Measurements from ENCODE around the gene OR9A4.

OR9A4 gene

DNA sequence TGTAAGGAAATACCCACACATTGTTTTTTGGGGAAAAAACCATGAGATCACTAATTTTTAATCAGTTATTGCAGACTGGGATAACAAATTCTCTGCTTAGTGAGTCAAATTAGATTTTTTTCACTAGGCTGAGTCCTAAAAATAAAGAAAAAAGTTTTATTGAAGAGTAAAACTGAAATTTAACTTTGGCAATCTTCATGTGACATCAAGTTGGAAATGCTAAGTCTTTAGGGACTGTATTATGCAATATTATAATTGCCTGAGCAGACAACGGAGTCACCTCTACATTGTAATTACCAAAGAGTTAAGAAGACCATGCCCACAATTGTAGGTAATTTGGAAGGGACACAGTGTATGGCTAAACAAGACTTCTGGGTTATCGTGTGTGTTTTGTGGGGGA is 32.8 kb downstream of the OR9A4 start:
- TF ChIP-seq ZNF658 (tag by site-specific recombination; IDR thresholded peaks at IDR 0.05) (no peak), ZNF2 (tag by site-specific recombination; IDR thresholded peaks at IDR 0.05) (no peak), OVOL3 (tag by site-specific recombination; IDR thresholded peaks at IDR 0.05) (no peak), ZNF324 (tag by site-specific recombination; IDR thresholded peaks at IDR 0.05) (no peak), ZNF830 (tag by site-specific recombination; IDR thresholded peaks at IDR 0.05; ENCODE audit: low read depth) (no peak), GLI4 (tag by site-specific recombination; IDR thresholded peaks at IDR 0.05) (no peak), SETDB1 (IDR thresholded peaks at IDR 0.05; ENCODE audit: insufficient read length, low read length) (no peak), ZEB2 (tag by site-specific recombination; IDR thresholded peaks at IDR 0.05) (no peak), ZFHX2 (tag by site-specific recombination; conservative IDR thresholded peaks at IDR 0.05) (no peak), RBAK (tag by site-specific recombination; IDR thresholded peaks at IDR 0.05) (no peak), ZNF561 (tag by site-specific recombination; IDR thresholded peaks at IDR 0.05; ENCODE audit: borderline replicate concordance) (no peak), ZBTB48 (tag by site-specific recombination; IDR thresholded peaks at IDR 0.05) (no peak), WT1 (tag by site-specific recombination; IDR thresholded peaks at IDR 0.05) (no peak), ZNF140 (tag by site-specific recombination; IDR thresholded peaks at IDR 0.05) (no peak), ZNF10 (tag by site-specific recombination; IDR thresholded peaks at IDR 0.05) (no peak), ZNF670 (tag by site-specific recombination; IDR thresholded peaks at IDR 0.05; ENCODE audit: low read depth) (no peak)
- TF ChIP-seq, protein P1, sequence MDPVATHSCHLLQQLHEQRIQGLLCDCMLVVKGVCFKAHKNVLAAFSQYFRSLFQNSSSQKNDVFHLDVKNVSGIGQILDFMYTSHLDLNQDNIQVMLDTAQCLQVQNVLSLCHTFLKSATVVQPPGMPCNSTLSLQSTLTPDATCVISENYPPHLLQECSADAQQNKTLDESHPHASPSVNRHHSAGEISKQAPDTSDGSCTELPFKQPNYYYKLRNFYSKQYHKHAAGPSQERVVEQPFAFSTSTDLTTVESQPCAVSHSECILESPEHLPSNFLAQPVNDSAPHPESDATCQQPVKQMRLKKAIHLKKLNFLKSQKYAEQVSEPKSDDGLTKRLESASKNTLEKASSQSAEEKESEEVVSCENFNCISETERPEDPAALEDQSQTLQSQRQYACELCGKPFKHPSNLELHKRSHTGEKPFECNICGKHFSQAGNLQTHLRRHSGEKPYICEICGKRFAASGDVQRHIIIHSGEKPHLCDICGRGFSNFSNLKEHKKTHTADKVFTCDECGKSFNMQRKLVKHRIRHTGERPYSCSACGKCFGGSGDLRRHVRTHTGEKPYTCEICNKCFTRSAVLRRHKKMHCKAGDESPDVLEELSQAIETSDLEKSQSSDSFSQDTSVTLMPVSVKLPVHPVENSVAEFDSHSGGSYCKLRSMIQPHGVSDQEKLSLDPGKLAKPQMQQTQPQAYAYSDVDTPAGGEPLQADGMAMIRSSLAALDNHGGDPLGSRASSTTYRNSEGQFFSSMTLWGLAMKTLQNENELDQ (tag by site-specific recombination; IDR thresholded peaks at IDR 0.05; ENCODE audit: low read depth), result no peak
- Histone ChIP-seq H3K9me3 (ENCODE audit: control insufficient read depth, insufficient read depth, low read depth, low read length) (no peaks in the 10 kb centered on the region), H3K4me3 (ENCODE audit: low read depth, low read length) (no peak overlapping the region), H3K4me1 (ENCODE audit: control insufficient read depth, insufficient read depth, low read length) (no peaks in the 10 kb centered on the region), H3K36me3 (ENCODE audit: control insufficient read depth in 2 of 2, insufficient read depth in 1 of 2, low read length in 2 of 2) (no peaks in the 10 kb centered on the region), H3K27ac (ENCODE audit: extremely low read depth, low read depth, low read length) (no peak overlapping the region)
- POLR2A ChIA-PET, result no interaction called here
- CTCF ChIA-PET, result no interaction called here

DNA sequence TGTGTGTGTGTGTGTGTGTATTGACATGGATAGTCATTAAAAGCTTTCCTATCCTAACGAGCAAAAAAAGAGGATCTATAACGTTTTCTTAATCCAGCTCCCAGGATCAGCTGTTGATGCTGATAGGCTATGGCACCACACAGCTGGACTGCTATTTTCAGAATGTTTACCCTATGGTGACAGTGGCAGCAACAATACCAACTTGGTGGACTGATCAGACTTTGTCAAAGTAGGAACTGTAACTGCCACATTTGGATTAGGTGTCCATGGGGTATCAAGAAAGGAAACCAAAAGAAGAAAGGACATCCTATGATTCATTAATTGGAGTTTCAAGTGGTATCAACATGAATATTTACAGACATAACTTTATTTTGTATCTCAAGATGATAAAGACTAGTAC is 33.3 kb downstream of the OR9A4 start:
- Histone ChIP-seq H3K4me1 (ENCODE audit: control insufficient read depth, insufficient read depth, low read length) (no peaks in the 10 kb centered on the region), H3K36me3 (ENCODE audit: control insufficient read depth in 2 of 2, insufficient read depth in 1 of 2, low read length in 2 of 2) (no peaks in the 10 kb centered on the region), H3K9me3 (ENCODE audit: control insufficient read depth, insufficient read depth, low read depth, low read length) (no peaks in the 10 kb centered on the region), H3K27ac (ENCODE audit: extremely low read depth, low read depth, low read length) (no peak overlapping the region), H3K4me3 (ENCODE audit: low read depth, low read length) (no peak overlapping the region)
- CTCF ChIA-PET, result no interaction called here
- POLR2A ChIA-PET, result no interaction called here
- TF ChIP-seq, protein P2, sequence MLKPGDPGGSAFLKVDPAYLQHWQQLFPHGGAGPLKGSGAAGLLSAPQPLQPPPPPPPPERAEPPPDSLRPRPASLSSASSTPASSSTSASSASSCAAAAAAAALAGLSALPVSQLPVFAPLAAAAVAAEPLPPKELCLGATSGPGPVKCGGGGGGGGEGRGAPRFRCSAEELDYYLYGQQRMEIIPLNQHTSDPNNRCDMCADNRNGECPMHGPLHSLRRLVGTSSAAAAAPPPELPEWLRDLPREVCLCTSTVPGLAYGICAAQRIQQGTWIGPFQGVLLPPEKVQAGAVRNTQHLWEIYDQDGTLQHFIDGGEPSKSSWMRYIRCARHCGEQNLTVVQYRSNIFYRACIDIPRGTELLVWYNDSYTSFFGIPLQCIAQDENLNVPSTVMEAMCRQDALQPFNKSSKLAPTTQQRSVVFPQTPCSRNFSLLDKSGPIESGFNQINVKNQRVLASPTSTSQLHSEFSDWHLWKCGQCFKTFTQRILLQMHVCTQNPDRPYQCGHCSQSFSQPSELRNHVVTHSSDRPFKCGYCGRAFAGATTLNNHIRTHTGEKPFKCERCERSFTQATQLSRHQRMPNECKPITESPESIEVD (tag by site-specific recombination; IDR thresholded peaks at IDR 0.05), result no peak
- no peak for TF ChIP-seq ZNF214 (tag by site-specific recombination; IDR thresholded peaks at IDR 0.05; ENCODE audit: borderline replicate concordance)
- no peak for TF ChIP-seq ZNF341 (tag by site-specific recombination; IDR thresholded peaks at IDR 0.05; ENCODE audit: low read depth)
- no peak for TF ChIP-seq ZNF132 (tag by site-specific recombination; IDR thresholded peaks at IDR 0.05; ENCODE audit: borderline replicate concordance)
- TF ChIP-seq, protein P3, sequence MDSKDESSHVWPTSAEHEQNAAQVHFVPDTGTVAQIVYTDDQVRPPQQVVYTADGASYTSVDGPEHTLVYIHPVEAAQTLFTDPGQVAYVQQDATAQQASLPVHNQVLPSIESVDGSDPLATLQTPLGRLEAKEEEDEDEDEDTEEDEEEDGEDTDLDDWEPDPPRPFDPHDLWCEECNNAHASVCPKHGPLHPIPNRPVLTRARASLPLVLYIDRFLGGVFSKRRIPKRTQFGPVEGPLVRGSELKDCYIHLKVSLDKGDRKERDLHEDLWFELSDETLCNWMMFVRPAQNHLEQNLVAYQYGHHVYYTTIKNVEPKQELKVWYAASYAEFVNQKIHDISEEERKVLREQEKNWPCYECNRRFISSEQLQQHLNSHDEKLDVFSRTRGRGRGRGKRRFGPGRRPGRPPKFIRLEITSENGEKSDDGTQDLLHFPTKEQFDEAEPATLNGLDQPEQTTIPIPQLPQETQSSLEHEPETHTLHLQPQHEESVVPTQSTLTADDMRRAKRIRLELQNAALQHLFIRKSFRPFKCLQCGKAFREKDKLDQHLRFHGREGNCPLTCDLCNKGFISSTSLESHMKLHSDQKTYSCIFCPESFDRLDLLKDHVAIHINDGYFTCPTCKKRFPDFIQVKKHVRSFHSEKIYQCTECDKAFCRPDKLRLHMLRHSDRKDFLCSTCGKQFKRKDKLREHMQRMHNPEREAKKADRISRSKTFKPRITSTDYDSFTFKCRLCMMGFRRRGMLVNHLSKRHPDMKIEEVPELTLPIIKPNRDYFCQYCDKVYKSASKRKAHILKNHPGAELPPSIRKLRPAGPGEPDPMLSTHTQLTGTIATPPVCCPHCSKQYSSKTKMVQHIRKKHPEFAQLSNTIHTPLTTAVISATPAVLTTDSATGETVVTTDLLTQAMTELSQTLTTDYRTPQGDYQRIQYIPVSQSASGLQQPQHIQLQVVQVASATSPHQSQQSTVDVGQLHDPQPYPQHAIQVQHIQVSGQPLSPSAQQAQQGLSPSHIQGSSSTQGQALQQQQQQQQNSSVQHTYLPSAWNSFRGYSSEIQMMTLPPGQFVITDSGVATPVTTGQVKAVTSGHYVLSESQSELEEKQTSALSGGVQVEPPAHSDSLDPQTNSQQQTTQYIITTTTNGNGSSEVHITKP (tag by site-specific recombination; IDR thresholded peaks at IDR 0.05), result no peak
- TF ChIP-seq BCL11A (tag by site-specific recombination; IDR thresholded peaks at IDR 0.05; ENCODE audit: low read depth), result no peak
- TF ChIP-seq ZNF155 (tag by site-specific recombination; IDR thresholded peaks at IDR 0.05), result no peak
- TF ChIP-seq ZNF549 (tag by site-specific recombination; IDR thresholded peaks at IDR 0.05), result no peak
- no peak for TF ChIP-seq ZNF133 (tag by site-specific recombination; IDR thresholded peaks at IDR 0.05)
- no peak for TF ChIP-seq KLF1 (tag by site-specific recombination; IDR thresholded peaks at IDR 0.05)
- TF ChIP-seq, protein P4, sequence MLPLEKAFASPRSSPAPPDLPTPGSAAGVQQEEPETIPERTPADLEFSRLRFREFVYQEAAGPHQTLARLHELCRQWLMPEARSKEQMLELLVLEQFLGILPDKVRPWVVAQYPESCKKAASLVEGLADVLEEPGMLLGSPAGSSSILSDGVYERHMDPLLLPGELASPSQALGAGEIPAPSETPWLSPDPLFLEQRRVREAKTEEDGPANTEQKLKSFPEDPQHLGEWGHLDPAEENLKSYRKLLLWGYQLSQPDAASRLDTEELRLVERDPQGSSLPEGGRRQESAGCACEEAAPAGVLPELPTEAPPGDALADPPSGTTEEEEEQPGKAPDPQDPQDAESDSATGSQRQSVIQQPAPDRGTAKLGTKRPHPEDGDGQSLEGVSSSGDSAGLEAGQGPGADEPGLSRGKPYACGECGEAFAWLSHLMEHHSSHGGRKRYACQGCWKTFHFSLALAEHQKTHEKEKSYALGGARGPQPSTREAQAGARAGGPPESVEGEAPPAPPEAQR (tag by site-specific recombination; IDR thresholded peaks at IDR 0.05), result no peak

Data from HEK293 (cell line).